Endothelial cell of umbilical vein (primary cell): ENCODE results near the gene CCT2. TPM values are rescaled to one million over a fixed set of nuclear protein-coding genes. Genes with fewer than 3 reads are reported as not detected.

Source experiments
- BruUV-seq: library from RNA; stranded (reverse); fragments of 400-500 nt; replicated peaks from 2 replicates; lab custom pipeline; 2021; lab: Mats Ljungman, UMichigan
- CTCF ChIA-PET: fragments of 300-600, 350-600 bp; sonication (Branson Sonifier 250); formaldehyde crosslinking; loops from one replicate; lab custom pipeline; 2021; ENCODE audit warnings: antibody characterized with exemption, inconsistent platforms; lab: Charles Lee
- POLR2A ChIA-PET: fragments of 300-600, 350-600 bp; sonication (Branson Sonifier 250); formaldehyde crosslinking; loops from one replicate; lab custom pipeline; 2021; ENCODE audit warnings: antibody characterized with exemption, inconsistent platforms; lab: Charles Lee
- DNase-seq: peaks from one replicate; pipeline ENCODE4 v3.0.0-alpha.2; 2011; ENCODE audit warnings: low read depth, low spot score
- FAIRE-seq: peaks from 2 replicates; lab custom pipeline; 2011; peaks lifted over from hg19 to GRCh38; lab: Jason Lieb, UNC
- H2AFZ ChIP-seq: 2 replicates; pipeline ENCODE4 v1.6.0; 2012; ENCODE audit warnings: low read depth, low read length, control low read depth, inconsistent platforms
- H3K27ac ChIP-seq: 2 replicates; pipeline ENCODE4 v1.5.1; 2011; ENCODE audit warnings: low read depth, mild to moderate bottlenecking, control low read depth, low read length, moderate library complexity; ENCODE audit not compliant: insufficient read depth
- H3K27me3 ChIP-seq, 2 experiments: 2 replicates each; pipeline versions ENCODE4 v1.6.0 to v1.6.1; 2011; ENCODE audit warnings: low read length in 2 of 2, mixed read lengths in 1 of 2; ENCODE audit not compliant: control insufficient read depth in 2 of 2, insufficient read depth in 2 of 2
- H3K36me3 ChIP-seq, 2 experiments: 2 replicates in 1 of 2; 3 replicates in 1 of 2; pipeline ENCODE4 v1.5.1; 2011; ENCODE audit warnings: low read length in 2 of 2, mild to moderate bottlenecking in 1 of 2, moderate library complexity in 1 of 2; ENCODE audit not compliant: control insufficient read depth in 2 of 2, insufficient read depth in 2 of 2; ENCODE audit errors: extremely low read depth in 1 of 2
- H3K4me1 ChIP-seq: 3 replicates; pipeline ENCODE4 v1.5.1; 2011; ENCODE audit warnings: mild to moderate bottlenecking, low read length; ENCODE audit not compliant: control insufficient read depth, insufficient read depth; ENCODE audit errors: extremely low read depth
- H3K4me2 ChIP-seq: 2 replicates; pipeline ENCODE4 v1.6.1; 2011; ENCODE audit warnings: low read length, control low read depth, mixed read lengths; ENCODE audit not compliant: insufficient read depth
- H3K4me3 ChIP-seq, 3 experiments: fragments of 200-600 bp in 1 of 3; sonication (generic), shearing (Covaris generic) in 1 of 3; replicated peaks in 1 of 3; 2 replicates each; pipeline ENCODE4 v1.5.1; 2011 to 2016; ENCODE audit warnings: control low read depth in 3 of 3, low read length in 3 of 3, mild to moderate bottlenecking in 2 of 3, inconsistent platforms in 1 of 3, low read depth in 1 of 3, moderate library complexity in 1 of 3; ENCODE audit not compliant: insufficient read depth in 1 of 3
- H3K79me2 ChIP-seq: 2 replicates; pipeline ENCODE4 v1.6.0; 2012; ENCODE audit warnings: low read length, inconsistent platforms; ENCODE audit not compliant: control insufficient read depth, insufficient read depth
- H3K9ac ChIP-seq: replicated peaks from 2 replicates; pipeline ENCODE3; 2011; ENCODE audit warnings: low read length, control low read depth; ENCODE audit not compliant: insufficient read depth; ENCODE audit errors: extremely low read depth
- H3K9me1 ChIP-seq: replicated peaks from 3 replicates; pipeline ENCODE4 v1.6.0; 2011; ENCODE audit warnings: mild to moderate bottlenecking, low read length; ENCODE audit not compliant: control insufficient read depth, insufficient read depth; ENCODE audit errors: extremely low read depth
- H3K9me3 ChIP-seq: replicated peaks from 2 replicates; pipeline ENCODE4 v1.5.1; 2012; ENCODE audit warnings: low read length, inconsistent platforms; ENCODE audit not compliant: control insufficient read depth, insufficient read depth
- H4K20me1 ChIP-seq: replicated peaks from 2 replicates; pipeline ENCODE3; 2011; ENCODE audit warnings: mild to moderate bottlenecking, low read length; ENCODE audit not compliant: control insufficient read depth, insufficient read depth; ENCODE audit errors: extremely low read depth
- EZH2 ChIP-seq: IDR thresholded peaks from 2 replicates; pipeline ENCODE4 v1.6.1; 2012; ENCODE audit warnings: borderline replicate concordance, low read depth, mild to moderate bottlenecking, moderate library complexity, low read length, inconsistent platforms; ENCODE audit not compliant: severe bottlenecking
- FOS ChIP-seq: IDR thresholded peaks from 2 replicates; pipeline ENCODE4 v1.6.1; 2011; ENCODE audit warnings: mild to moderate bottlenecking, low read length, moderate library complexity, borderline replicate concordance; ENCODE audit not compliant: insufficient read depth
- GATA2 ChIP-seq: IDR thresholded peaks from 2 replicates; pipeline ENCODE4 v1.7.0; 2011; ENCODE audit warnings: low read depth, mild to moderate bottlenecking, moderate library complexity, mixed read lengths, low read length; ENCODE audit not compliant: insufficient read length, insufficient read depth
- JUN ChIP-seq: IDR thresholded peaks from 2 replicates; pipeline ENCODE4 v1.6.1; 2011; ENCODE audit warnings: borderline replicate concordance, low read depth; ENCODE audit not compliant: insufficient read length, insufficient read depth
- MAX ChIP-seq: IDR thresholded peaks from 2 replicates; pipeline ENCODE4 v1.6.1; 2011; ENCODE audit not compliant: insufficient read depth, insufficient read length
- MYC ChIP-seq: IDR thresholded peaks from one replicate; pipeline ENCODE4 v1.6.1; 2011; ENCODE audit warnings: mild to moderate bottlenecking, low read depth, low read length
- POLR2A ChIP-seq: IDR thresholded peaks from 2 replicates; pipeline ENCODE4 v1.6.1; 2012; ENCODE audit warnings: low read depth, mild to moderate bottlenecking, control low read depth, low read length
- POLR2AphosphoS5 ChIP-seq: IDR thresholded peaks from 2 replicates; pipeline ENCODE4 v1.6.1; 2012; ENCODE audit warnings: low read depth, mild to moderate bottlenecking, control low read depth, low read length, moderate library complexity; ENCODE audit not compliant: insufficient read depth
- dilution Hi-C: fragments of 300-500 bp; cut with MboI; formaldehyde crosslinking; loops from one replicate; pipeline ENCODE4 v1.15.0; 2019; ENCODE audit warnings: low sequenced_read_pairs; ENCODE audit not compliant: extremely low pct_ligation_motif_present
- intact Hi-C: fragments of 100-400 bp; cut with micrococcal nuclease; formaldehyde crosslinking; loops from one replicate; pipeline ENCODE4 v1.10.0; 2022
- polyA plus RNA-seq, 4 experiments: library from polyadenylated mRNA; depleted of rRNA in 3 of 4; stranded (reverse) in 3 of 4; unstranded in 1 of 4; fragments of >200 nt; gene quantifications; 2 replicates each; pipeline versions ENCODE4 v1.2.1 to v1.2.3, GENCODE V29; 2011 to 2012; ENCODE audit warnings: missing spikeins in 1 of 4
- total RNA-seq: library from RNA; stranded (reverse); gene quantifications from 2 replicates; pipeline ENCODE4 v1.2.3, GENCODE V29; 2021
- TF ChIP-seq, protein P1 (sequence below), 2 donors: IDR thresholded peaks; 1 replicate in 1 of 2; 2 replicates in 1 of 2; pipeline ENCODE4 v1.5.1; 2011; ENCODE audit warnings: low read length in 2 of 2, mild to moderate bottlenecking in 2 of 2, moderate library complexity in 2 of 2, control low read depth in 1 of 2, inconsistent platforms in 1 of 2, low read depth in 1 of 2; ENCODE audit not compliant: insufficient read depth in 1 of 2; ENCODE audit errors: extremely low read depth in 1 of 2

The CCT2 gene
- total and polyA plus RNA-seq, 2 donors (not counting 3 experiments of a cell fraction or from before 2014, with no cell fraction given): 138 to 245 TPM

- Histone ChIP-seq H3K4me1 (no peaks in the 10 kb centered on the region), H2AFZ (no peak overlapping the region), H3K27ac (no peak overlapping the region), H3K36me3 (no peaks in the 10 kb centered on the region), H3K4me3 (no peak overlapping the region), H3K79me2 (no peaks in the 10 kb centered on the region), H3K9ac (no peak overlapping the region), H3K27me3 (peaks cover 0 to 8% of the 10 kb centered on the region in 2 experiments), H3K9me1 (no peaks in the 10 kb centered on the region), H4K20me1 (no peaks in the 10 kb centered on the region), H3K9me3 (no peaks in the 10 kb centered on the region), H3K4me2 (no peak overlapping the region)
- TF ChIP-seq JUN (no peak), POLR2AphosphoS5 (no peak), POLR2A (no peak), EZH2 (no peak), MYC (no peak), MAX (no peak), GATA2 (no peak)
- no TSS peak for BruUV-seq
- intact Hi-C loops (no loop called here), dilution Hi-C loops (no loop called here)
- FAIRE-seq (no peak), DNase-seq (no peak)
- ChIA-PET POLR2A (no interaction called here), CTCF (interaction anchor here (1.0 kb wide), 1 partner anchor 262 kb away, joined by 3 read pairs; no protein-coding TSS in a partner anchor)
Measured at GRCh38 chr12:69620077-69620476, 34.8 kb downstream of the CCT2 start.

DNA sequence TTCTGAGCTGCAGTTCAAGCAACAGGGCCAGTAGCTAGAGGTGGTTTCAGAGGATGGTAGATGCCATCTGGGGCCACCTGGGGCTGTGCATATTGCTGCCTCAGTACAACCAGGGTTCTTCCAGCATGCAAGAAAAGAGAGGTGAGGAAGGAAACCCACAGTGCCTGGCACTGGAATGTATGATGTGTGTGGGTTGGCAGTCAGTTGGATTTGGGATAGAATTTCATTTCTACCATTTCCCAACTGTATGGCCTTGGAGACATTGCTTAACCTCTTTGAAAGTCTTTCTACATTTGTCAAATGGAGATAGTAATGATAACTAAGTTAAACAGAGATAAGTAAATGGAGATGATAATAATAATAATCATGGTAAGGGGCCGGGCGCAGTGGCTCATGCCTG, 35.7 kb downstream of the CCT2 start:
- H3K9ac ChIP-seq: no peak overlapping the region
- H3K9me1 ChIP-seq: no peaks in the 10 kb centered on the region
- intact Hi-C loops: no loop called here
- H3K4me1 ChIP-seq: no peaks in the 10 kb centered on the region
- H3K27me3 ChIP-seq: peaks cover 2 to 8% of the 10 kb centered on the region in 2 experiments
- H3K9me3 ChIP-seq: no peaks in the 10 kb centered on the region
- DNase-seq (no peak), FAIRE-seq (no peak)
- no TSS peak for BruUV-seq
- CTCF ChIA-PET: no interaction called here
- no peak overlapping the region for H3K4me2 ChIP-seq
- no peak overlapping the region for H3K27ac ChIP-seq
- POLR2A ChIA-PET: no interaction called here
- no peaks in the 10 kb centered on the region for H3K36me3 ChIP-seq
- no peak overlapping the region for H3K4me3 ChIP-seq
- no peaks in the 10 kb centered on the region for H4K20me1 ChIP-seq
- dilution Hi-C loops: no loop called here
- no peaks in the 10 kb centered on the region for H3K79me2 ChIP-seq
- H2AFZ ChIP-seq: no peak overlapping the region
- TF ChIP-seq GATA2: no peak
- TF ChIP-seq EZH2: no peak
- no peak for TF ChIP-seq MAX
- TF ChIP-seq POLR2A: no peak
- TF ChIP-seq FOS: no peak
- TF ChIP-seq, protein P1, sequence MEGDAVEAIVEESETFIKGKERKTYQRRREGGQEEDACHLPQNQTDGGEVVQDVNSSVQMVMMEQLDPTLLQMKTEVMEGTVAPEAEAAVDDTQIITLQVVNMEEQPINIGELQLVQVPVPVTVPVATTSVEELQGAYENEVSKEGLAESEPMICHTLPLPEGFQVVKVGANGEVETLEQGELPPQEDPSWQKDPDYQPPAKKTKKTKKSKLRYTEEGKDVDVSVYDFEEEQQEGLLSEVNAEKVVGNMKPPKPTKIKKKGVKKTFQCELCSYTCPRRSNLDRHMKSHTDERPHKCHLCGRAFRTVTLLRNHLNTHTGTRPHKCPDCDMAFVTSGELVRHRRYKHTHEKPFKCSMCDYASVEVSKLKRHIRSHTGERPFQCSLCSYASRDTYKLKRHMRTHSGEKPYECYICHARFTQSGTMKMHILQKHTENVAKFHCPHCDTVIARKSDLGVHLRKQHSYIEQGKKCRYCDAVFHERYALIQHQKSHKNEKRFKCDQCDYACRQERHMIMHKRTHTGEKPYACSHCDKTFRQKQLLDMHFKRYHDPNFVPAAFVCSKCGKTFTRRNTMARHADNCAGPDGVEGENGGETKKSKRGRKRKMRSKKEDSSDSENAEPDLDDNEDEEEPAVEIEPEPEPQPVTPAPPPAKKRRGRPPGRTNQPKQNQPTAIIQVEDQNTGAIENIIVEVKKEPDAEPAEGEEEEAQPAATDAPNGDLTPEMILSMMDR (IDR thresholded peaks at IDR 0.05; ENCODE audit: extremely low read depth in 1 of 2, insufficient read depth in 1 of 2, low read depth in 1 of 2, low read length in 2 of 2): no peak
